Neutrophil (primary cell): ENCODE results near the gene INTS1.
A peak's percentile ranks its signal among the peaks of the same experiment; 100 is the strongest.

Source experiments
- H3K27ac ChIP-seq: fragments of 200-600 bp; sonication (generic); 2 replicates; pipeline ENCODE4 v1.5.1; 2016; ENCODE audit warnings: mild to moderate bottlenecking, moderate library complexity
- H3K27me3 ChIP-seq: fragments of 200-600 bp; sonication (generic); 2 replicates; pipeline ENCODE4 v1.6.0; 2016; ENCODE audit warnings: mild to moderate bottlenecking
- H3K36me3 ChIP-seq: fragments of 200-600 bp; sonication (generic); 2 replicates; pipeline ENCODE4 v1.5.1; 2017
- H3K4me1 ChIP-seq, 2 experiments: fragments of 200-600 bp in 1 of 2; sonication (generic) in 1 of 2; 1 replicate in 1 of 2; 2 replicates in 1 of 2; pipeline versions ENCODE4 v1.5.1 to v1.6.1; 2013 to 2016; ENCODE audit warnings: low read depth in 1 of 2, low read length in 1 of 2, mild to moderate bottlenecking in 1 of 2, moderate library complexity in 1 of 2; ENCODE audit not compliant: control insufficient read depth in 1 of 2, insufficient read depth in 1 of 2
- H3K4me3 ChIP-seq, 2 experiments: fragments of 200-600 bp in 1 of 2; sonication (generic) in 1 of 2; 1 replicate in 1 of 2; 2 replicates in 1 of 2; pipeline ENCODE4 v1.5.1; 2013 to 2016; ENCODE audit warnings: low read depth in 1 of 2, low read length in 1 of 2, mild to moderate bottlenecking in 1 of 2, moderate library complexity in 1 of 2
- H3K9me3 ChIP-seq: fragments of 200-600 bp; sonication (generic); 2 replicates; pipeline ENCODE4 v1.5.1; 2016
- CTCF ChIP-seq: fragments of 200-600 bp; sonication (generic); IDR thresholded peaks from 2 replicates; pipeline ENCODE4 v1.5.1; 2016; ENCODE audit warnings: antibody characterized with exemption

The INTS1 gene

DNA sequence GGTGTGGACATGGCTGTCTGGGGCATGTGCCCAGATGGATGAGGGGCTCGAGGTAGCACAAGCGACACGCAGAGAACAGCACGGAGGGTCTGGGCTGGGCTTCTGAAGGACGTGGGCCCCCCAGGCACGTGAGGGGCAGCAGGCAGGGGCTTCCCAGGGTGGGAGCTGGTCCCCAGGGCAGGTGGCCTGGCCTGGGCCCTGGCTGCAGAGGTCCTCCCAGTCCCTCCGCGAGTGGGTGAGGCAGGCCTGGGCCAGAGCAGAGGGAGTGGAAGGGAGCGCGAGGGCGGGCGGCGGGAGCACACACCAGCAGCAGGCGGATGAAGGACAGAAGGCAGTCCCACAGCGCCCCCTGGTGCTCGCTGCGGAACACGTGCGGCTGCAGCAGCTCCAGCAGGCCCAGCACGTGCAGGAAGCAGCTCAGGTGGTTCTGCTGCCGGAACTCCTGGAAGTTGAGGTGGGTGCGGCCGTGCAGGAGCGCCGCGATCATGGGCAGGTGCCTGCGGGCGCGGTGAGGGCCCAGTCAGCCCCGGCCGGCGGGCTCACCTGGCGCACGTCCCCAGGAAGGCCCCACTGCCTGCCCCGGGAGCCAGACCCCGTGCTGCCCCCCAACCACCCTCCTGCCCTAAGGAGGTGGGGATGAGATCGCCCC lies 30.2 kb downstream of the INTS1 start:
- Histone ChIP-seq H3K27ac (no peak overlapping the region), H3K36me3 (peaks cover 100% of the 10 kb centered on the region)

DNA sequence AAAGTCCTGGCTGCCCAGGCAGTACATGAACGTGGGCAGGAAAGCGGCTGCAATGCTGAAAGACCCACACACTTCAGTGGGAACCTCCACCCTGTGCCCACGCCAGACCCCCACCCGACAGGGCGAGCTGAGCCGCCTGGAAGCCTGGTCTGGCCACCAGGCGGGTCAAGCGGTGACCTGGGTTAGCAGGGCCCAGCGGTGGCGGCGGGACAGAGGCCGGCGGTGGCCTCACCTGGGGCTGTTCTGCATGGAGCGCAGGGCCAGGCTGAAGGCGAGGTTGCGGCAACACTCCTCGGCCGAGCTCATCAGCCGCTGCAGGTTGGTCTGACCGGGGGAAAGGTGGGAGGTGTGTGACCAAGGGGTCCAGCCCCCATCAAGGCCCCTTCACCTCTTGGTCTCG lies 33.3 kb downstream of the INTS1 start:
- H3K4me1 ChIP-seq = peaks cover 0 to 3% of the 10 kb centered on the region in 2 experiments
- H3K27me3 ChIP-seq = no peaks in the 10 kb centered on the region
- H3K36me3 ChIP-seq = peaks cover 82% of the 10 kb centered on the region
- no peak overlapping the region for H3K27ac ChIP-seq
- H3K4me3 ChIP-seq = no peak overlapping the region
- no peak for TF ChIP-seq CTCF
- H3K9me3 ChIP-seq = no peaks in the 10 kb centered on the region

More for the DNA sequence above, 30.2 kb downstream of the INTS1 start:
- Histone ChIP-seq H3K9me3 (no peaks in the 10 kb centered on the region), H3K4me3 (no peak overlapping the region), H3K4me1 (peaks cover 0 to 3% of the 10 kb centered on the region in 2 experiments), H3K27me3 (no peaks in the 10 kb centered on the region)
- TF ChIP-seq CTCF = peak; percentile 83

DNA sequence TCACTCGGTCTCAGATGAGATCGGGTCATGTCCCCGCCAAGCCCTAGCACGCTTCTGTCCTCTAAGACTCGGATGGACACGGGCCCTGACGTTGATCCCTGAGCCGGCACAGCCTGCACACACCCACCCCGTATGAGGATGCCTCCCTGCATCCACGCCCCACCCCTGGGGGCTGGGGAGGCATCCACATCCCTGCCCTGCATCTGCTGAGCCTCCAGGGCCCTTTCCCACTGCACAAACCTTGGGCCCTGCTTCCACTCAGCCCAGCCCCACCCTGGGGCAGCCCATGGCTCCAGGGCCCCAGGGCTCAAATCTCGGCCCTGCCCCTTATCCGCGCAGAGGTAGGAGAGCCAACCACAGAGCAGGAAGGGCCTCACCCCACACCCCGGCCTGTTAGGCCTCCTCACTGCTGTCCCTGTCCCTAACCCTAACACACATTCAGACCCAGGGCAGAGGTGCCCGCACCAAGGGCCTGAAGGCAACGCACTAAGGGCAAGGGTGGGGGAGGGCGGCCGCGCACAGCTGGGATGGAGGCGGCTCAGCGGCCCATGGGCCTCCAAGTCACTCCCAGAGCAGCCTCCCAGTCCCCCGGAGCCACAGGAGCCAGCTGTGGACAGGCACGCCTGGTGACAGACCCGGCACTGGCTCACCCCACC lies 35.4 kb downstream of the INTS1 start:
- H3K36me3 ChIP-seq = peaks cover 61% of the 10 kb centered on the region
- no peaks in the 10 kb centered on the region for H3K27me3 ChIP-seq

GRCh38 chr7:1468203-1468602 lies 36.0 kb downstream of the INTS1 start:
- Histone ChIP-seq H3K36me3 (peaks cover 55% of the 10 kb centered on the region), H3K4me1 (no peaks in the 10 kb centered on the region), H3K27ac (no peak overlapping the region), H3K27me3 (no peaks in the 10 kb centered on the region), H3K4me3 (no peak overlapping the region), H3K9me3 (no peaks in the 10 kb centered on the region)
- TF ChIP-seq CTCF = no peak

More for the DNA sequence above, 35.4 kb downstream of the INTS1 start:
- Histone ChIP-seq H3K9me3 (no peaks in the 10 kb centered on the region), H3K4me3 (no peak overlapping the region), H3K27ac (no peak overlapping the region), H3K4me1 (no peaks in the 10 kb centered on the region)
- TF ChIP-seq CTCF = no peak

DNA sequence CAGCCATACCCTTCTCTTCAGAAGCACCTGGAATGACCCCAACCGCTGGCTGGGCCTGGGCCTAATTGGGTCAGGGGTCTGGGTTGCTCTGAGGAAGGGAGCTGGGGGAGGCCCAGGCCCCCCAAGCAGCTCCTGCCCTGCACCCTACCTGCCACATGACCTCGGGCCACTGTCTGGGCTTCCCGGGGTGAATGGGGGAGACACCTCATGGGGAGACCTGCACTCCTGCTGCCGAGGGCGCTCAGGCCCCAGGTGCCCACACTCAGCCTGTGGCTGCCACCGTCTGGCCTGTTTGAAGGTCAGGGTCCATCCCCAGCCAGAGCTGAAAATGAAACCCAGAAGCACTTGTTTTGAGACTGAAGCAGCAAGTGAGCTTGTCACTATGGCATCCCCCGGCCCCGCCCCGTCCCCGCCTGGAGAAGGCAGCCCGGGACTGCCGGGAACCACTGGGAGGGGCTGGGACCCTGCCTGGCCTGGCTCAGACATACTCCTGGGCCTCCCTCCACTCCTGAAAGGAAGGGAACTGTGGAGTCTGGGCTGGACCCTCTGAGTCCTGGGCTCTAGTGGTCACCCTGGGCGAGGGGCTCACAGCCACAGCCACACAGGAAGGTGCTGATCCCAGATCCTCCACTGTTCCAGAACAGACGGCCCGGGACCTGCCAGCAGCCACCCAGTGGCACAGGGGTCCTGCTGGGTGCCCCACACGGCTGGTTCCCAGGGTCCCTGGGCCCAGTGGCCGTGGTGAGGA lies 37.5 kb downstream of the INTS1 start:
- H3K36me3 ChIP-seq = peaks cover 40% of the 10 kb centered on the region
- no peak overlapping the region for H3K27ac ChIP-seq
- H3K9me3 ChIP-seq = no peaks in the 10 kb centered on the region
- H3K4me1 ChIP-seq = no peaks in the 10 kb centered on the region
- H3K4me3 ChIP-seq = no peak overlapping the region
- no peak for TF ChIP-seq CTCF
- no peaks in the 10 kb centered on the region for H3K27me3 ChIP-seq
